IPS DF 6.9 (cell line): Measurements from ENCODE around the gene TMEM114.
A peak's percentile ranks its signal among the peaks of the same experiment; 100 is the strongest.
"Not testable (repeated sequence)": the region's sequence is repeated elsewhere in the genome, so short reads cannot be mapped to it uniquely, and the experiment has no call there.

Experiments used
- DNase-seq: peaks from one replicate; pipeline ENCODE4 v3.0.0-alpha.2; 2013; ENCODE audit warnings: low read depth, low spot score
- H3K27ac ChIP-seq: one replicate; pipeline ENCODE4 v1.5.1; 2013; ENCODE audit warnings: low read length, control low read depth
- H3K27me3 ChIP-seq: 2 replicates; pipeline ENCODE4 v1.6.1; 2013; ENCODE audit warnings: mild to moderate bottlenecking, low read length; ENCODE audit not compliant: control insufficient read depth, insufficient read depth
- H3K36me3 ChIP-seq: 2 replicates; pipeline ENCODE4 v1.6.1; 2013; ENCODE audit warnings: low read length; ENCODE audit not compliant: control insufficient read depth, insufficient read depth
- H3K4me1 ChIP-seq: 2 replicates; pipeline ENCODE4 v1.6.1; 2013; ENCODE audit warnings: low read length; ENCODE audit not compliant: control insufficient read depth, insufficient read depth
- H3K4me3 ChIP-seq: 2 replicates; pipeline ENCODE4 v1.5.1; 2013; ENCODE audit warnings: mild to moderate bottlenecking, low read length
- H3K9me3 ChIP-seq: 2 replicates; pipeline ENCODE4 v1.6.1; 2013; ENCODE audit warnings: low read length, inconsistent platforms; ENCODE audit not compliant: control insufficient read depth, insufficient read depth
- WGBS: extraction: QIAGEN DNeasy Blood & Tissue Kit; methylation state at CpG from one replicate; pipeline ENCODE4 v1.1.7; 2013; ENCODE audit warnings: mixed read lengths, missing lambda C conversion rate; ENCODE audit not compliant: insufficient read length, insufficient coverage; 5-methylcytosine and 5-hydroxymethylcytosine counted together

Gene TMEM114

DNA sequence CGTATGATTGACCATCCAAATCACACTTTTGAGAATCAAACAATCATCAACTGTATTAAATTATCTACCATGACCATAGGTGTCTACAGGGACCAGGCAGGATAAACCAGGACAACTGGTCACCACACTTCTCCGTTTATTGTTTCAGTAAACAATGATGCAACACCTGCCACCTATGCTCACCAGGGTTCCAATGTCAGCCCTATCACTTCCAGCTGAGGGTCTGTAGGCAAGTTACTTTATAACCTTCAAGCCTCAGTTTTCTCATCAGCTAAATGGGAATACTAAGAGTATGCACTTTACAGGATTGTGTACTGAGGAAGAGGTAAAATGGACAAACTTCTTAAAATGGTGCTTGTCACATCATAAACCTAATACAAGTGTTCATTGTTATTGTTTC is 14.9 kb downstream of the TMEM114 start:
- Histone ChIP-seq H3K9me3 (no peaks in the 10 kb centered on the region), H3K27me3 (no peaks in the 10 kb centered on the region), H3K27ac (no peak overlapping the region), H3K36me3 (no peaks in the 10 kb centered on the region), H3K4me3 (no peak overlapping the region), H3K4me1 (0 out of 2 replicates have a peak, but pooled peaks cover 1% of the 10 kb centered on the region)
- no CpG with 5 or more reads among the region's 2 CpGs for WGBS
- DNase-seq = no peak

DNA sequence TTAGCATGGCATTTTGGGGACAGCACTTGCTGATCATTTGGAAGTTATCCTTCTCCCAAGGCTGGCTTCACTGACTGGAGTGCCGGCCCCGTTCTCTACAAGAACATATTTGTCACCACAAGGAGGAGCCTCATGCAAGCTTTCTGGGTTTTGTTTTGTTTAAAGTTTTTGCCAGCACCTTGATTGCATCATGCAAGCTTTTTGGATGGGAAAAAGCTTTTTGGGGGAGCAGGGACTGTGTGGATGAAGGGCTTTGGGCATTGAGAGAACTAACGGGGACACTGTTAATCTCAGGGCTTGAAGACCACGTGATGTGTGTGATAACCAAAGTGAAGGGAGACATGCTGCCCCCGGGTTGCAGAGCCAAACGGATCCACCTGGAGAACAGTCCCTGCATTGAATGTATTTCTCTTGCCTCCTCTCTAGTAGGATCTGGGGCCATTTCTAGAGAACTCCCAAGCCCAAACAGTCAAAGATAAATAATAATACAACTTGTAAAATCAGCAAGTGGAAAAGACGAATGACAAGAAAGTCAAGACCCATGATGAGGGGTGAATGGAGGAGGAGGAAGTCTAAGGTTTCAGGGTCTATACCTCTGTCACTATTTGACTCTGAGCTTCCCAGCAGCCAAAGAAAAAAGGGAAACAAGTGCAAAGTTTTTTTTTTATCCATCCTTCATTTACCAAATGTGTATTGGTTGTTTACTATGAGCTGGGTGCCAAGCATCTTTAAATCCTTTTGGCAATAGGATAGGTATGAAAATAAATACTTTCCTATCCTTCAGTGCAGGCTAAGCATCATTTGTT is 17.2 kb downstream of the TMEM114 start:
- H3K9me3 ChIP-seq = no peaks in the 10 kb centered on the region
- WGBS = no CpG with 5 or more reads among the region's 7 CpGs
- no peak overlapping the region for H3K4me3 ChIP-seq
- no peaks in the 10 kb centered on the region for H3K27me3 ChIP-seq
- H3K27ac ChIP-seq = no peak overlapping the region
- H3K4me1 ChIP-seq = peaks cover 6% of the 10 kb centered on the region; the same call in 1 of the 2 replicates
- DNase-seq = no peak
- no peaks in the 10 kb centered on the region for H3K36me3 ChIP-seq

DNA sequence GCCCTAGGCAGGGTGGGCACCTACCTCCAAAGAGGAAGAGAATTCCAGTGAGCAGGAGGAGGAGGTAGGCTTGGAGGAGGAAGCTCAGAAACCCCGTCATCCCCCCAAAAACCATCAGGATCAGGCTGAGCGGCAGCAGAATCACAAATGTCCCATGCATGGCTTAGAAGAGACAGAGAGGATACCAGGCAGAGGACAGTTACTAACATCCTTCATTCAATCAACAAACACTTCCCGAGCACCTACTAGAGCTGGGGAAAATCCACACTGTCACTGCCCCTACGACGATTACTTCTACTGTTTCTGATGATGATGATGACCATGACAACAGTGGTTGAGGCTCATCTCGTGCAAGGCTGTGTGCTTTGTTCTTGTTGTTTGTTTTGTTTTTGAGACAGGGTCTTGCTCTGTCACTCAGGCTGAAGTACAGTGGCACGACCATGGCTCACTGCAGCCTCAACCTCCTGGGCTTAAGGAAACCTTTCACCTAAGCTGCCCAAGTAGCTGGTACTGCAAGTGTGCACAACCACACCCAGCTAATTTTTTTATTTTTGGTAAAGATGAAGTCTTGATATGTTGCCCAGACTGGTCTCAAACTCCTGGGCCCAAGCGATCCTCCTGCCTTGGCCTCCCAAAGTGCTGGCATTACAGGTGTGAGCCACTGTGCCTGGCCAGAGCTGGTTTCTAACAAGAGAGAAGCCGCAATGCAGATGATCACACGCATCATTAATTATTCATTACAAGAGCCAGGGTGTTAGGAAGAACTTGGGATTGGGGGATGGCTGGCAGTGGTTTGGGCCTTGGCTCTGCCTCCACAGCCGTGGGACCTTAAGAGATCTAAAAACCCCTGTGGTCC is 18.0 kb downstream of the TMEM114 start:
- H3K4me3 ChIP-seq = no peak overlapping the region
- H3K9me3 ChIP-seq = no peaks in the 10 kb centered on the region
- DNase-seq = no peak
- WGBS = no CpG with 5 or more reads among the region's 11 CpGs
- H3K4me1 ChIP-seq = peaks cover 7% of the 10 kb centered on the region
- no peak overlapping the region for H3K27ac ChIP-seq
- no peaks in the 10 kb centered on the region for H3K36me3 ChIP-seq
- no peaks in the 10 kb centered on the region for H3K27me3 ChIP-seq

DNA sequence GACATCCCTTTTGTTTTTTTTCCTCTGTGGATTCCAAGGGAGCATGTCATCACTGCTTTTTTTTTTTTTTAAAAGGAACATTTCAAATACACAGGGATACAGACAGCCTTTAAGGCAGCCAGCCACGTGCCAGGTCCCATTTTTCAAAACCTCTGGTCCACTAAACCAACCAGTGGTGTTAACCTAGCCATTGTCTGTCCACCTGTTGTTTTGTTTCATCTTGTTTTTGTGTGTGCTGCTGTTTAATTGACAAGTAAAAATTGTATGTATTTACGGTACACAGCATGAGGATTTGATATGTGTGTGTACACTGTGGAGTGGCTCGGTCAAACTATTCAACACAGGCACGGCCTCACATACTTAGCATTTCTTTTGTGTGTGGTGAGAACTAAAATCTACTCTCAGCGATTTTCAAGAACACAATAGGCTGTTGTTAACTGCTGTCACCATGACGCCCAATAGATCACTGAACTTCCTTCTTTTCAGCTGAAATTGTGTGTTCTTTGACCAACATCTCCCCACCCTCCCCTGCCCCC is 19.2 kb downstream of the TMEM114 start:
- Histone ChIP-seq H3K9me3 (no peaks in the 10 kb centered on the region), H3K27me3 (no peaks in the 10 kb centered on the region), H3K4me1 (peaks cover 8% of the 10 kb centered on the region), H3K4me3 (no peak overlapping the region), H3K36me3 (no peaks in the 10 kb centered on the region), H3K27ac (no peak overlapping the region)
- no peak for DNase-seq
- WGBS = no CpG with 5 or more reads among the region's 6 CpGs

DNA sequence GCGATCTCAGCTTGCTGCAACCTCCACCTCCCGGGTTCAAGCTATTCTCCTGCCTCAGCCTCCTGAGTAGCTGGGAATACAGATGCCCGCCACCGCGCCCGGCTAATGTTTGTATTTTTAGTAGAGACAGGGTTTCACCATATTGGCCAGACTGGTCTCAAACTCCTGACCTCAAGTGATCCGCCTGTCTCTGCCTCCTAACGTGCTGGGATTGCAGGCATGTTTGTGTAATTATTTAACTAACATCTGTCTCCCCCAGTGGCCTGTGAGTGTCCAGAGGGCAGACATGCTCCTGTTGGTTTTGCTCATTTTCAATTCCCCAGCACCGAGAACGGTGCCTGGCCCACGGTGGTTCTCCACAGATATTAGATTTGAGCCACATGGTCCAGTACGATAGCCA is 19.9 kb downstream of the TMEM114 start:
- DNase-seq, H3K4me3 ChIP-seq, H3K36me3 ChIP-seq, H3K9me3 ChIP-seq, H3K27me3 ChIP-seq, H3K27ac ChIP-seq, H3K4me1 ChIP-seq: not testable (repeated sequence)
- no CpG with 5 or more reads among the region's 12 CpGs for WGBS

DNA sequence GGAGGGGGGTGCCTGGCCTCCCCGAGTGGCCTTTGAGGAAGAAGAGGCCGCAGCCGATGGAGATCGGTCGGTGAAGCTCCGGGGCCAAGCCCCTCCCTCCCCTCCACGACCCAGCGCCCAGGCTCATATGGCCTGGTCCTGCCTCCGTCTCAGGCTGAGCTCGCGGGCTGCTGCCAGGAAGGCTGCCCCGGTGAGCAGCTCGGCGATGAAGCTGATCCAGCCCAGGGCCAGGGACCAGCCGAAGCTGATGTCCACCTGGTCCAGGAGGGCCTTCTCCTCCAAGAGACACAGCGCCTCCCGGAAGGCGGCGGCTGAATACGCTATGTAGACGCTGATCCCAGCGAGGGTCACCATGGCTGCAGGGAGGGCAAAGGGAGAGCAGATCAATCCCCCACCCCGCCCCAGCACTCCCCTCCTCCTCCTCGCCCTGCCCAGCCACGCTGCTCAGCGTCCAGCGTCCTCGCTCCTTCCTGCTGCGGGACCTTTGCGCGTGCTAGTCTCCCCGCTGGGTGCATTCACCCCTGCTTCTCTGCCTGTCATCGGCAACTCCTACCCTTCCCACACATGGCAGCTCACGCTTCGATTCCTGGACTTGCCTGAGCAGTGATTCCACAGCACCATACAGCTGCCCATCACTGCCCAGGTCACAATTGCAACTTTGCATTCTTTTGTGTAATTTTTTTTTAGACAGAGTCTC is 20.5 kb downstream of the TMEM114 start:
- H3K27me3 ChIP-seq = no peaks in the 10 kb centered on the region
- no peaks in the 10 kb centered on the region for H3K9me3 ChIP-seq
- H3K4me3 ChIP-seq = peak overlapping the region; percentile 23; the same call in 1 of the 2 replicates
- no peak overlapping the region for H3K27ac ChIP-seq
- H3K36me3 ChIP-seq = no peaks in the 10 kb centered on the region
- H3K4me1 ChIP-seq = peaks cover 8% of the 10 kb centered on the region
- WGBS = no CpG with 5 or more reads among the region's 35 CpGs
- no peak for DNase-seq

DNA sequence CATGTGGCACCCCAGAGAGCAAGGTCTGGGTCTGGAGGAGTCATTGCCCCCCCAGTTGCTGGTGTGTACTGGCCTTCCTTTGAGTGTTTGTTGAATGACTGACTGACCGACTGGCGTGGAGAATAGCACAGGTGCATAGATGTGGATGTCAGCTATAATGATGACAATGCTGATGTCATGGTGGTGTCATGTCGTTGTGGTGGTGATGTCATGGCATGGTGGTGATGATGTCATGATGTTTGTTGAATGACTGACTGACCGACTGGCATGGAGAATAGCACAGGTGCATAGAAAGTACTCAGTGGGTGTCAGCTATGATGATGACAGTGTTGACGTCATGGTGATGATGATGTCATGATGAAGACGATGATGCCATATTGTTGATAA is 22.1 kb downstream of the TMEM114 start:
- DNase-seq = no peak
- Histone ChIP-seq H3K27ac (no peak overlapping the region), H3K4me1 (peaks cover 8% of the 10 kb centered on the region), H3K27me3 (no peaks in the 10 kb centered on the region), H3K9me3 (no peaks in the 10 kb centered on the region), H3K36me3 (no peaks in the 10 kb centered on the region), H3K4me3 (no peak overlapping the region)
- WGBS = no CpG with 5 or more reads among the region's 6 CpGs

DNA sequence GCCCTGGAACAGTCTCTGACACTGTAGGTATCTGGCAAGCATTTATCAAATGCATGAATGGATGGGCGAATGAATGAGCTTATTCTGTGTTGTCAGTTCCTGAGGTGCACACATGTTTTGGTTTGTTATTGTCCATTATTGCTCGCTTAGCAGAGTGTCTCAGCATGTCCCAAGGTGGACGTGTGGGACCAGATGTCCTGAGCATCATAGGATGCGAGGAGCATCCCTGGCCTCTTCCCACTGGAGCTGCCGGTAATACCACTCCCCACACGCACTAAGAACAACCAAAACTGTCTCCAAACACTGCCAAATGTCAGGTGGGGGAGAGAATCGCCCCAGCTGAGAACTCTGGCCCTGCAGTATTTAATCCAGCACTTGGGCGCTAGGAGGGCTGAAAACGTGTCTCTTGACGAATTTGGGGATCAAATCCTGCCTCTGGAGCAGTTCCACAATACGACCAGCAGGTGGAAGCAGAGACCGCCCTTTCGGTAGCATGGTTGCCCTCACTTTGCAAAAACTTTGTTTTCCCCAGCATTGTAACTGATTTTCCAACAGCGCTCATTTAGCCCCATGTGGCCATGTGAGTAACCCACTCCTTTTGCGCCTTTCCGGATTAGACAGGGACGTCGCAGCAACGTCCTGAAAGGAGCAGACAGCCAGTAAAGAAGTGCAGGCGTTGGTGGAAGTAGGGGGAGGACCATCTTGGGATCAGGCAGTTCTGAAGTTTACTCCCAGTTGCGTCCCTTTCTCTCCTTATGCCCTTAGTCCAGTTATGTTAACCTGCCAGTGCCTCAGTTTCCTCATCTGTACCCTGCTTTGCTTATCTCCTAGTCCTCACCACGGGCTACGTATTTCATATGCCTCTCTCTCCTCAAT is 22.7 kb downstream of the TMEM114 start:
- Histone ChIP-seq H3K27ac (no peak overlapping the region), H3K9me3 (no peaks in the 10 kb centered on the region), H3K4me3 (no peak overlapping the region), H3K36me3 (no peaks in the 10 kb centered on the region), H3K4me1 (peaks cover 8% of the 10 kb centered on the region), H3K27me3 (no peaks in the 10 kb centered on the region)
- WGBS = no CpG with 5 or more reads among the region's 23 CpGs
- peak; percentile 96 for DNase-seq

DNA sequence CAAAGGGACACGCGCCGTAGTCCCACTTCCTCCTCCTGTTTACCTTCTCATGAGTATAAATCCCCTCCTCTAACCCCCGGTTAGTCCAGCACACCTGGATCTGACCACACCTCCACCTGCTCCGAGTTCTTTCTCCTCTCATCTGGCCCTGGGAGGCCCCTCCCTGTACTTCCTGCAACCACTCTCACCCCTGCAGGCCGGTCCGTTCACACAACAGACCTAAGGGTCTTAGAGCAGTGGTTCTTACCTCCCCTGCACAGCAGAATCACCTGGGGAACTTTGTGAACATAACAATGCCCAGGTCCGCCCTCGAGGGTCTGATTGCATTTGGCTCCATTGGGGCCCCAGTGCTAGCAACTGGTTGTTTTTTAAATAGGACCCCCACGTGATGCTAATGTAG is 24.8 kb downstream of the TMEM114 start:
- peaks cover 8% of the 10 kb centered on the region for H3K4me1 ChIP-seq
- H3K36me3 ChIP-seq = no peaks in the 10 kb centered on the region
- DNase-seq = no peak
- H3K27me3 ChIP-seq = no peaks in the 10 kb centered on the region
- H3K27ac ChIP-seq = no peak overlapping the region
- H3K4me3 ChIP-seq = no peak overlapping the region
- H3K9me3 ChIP-seq = no peaks in the 10 kb centered on the region
- no CpG with 5 or more reads among the region's 10 CpGs for WGBS
